Activated CD4-positive, alpha-beta T cell treated with anti-CD3 and anti-CD28 coated beads for 48 hours (primary cell): ENCODE data around the gene KCNH4.

Experiments used
- DNase-seq: peaks from one replicate; pipeline ENCODE4 v3.0.0-alpha.2; 2020

KCNH4 gene

DNA sequence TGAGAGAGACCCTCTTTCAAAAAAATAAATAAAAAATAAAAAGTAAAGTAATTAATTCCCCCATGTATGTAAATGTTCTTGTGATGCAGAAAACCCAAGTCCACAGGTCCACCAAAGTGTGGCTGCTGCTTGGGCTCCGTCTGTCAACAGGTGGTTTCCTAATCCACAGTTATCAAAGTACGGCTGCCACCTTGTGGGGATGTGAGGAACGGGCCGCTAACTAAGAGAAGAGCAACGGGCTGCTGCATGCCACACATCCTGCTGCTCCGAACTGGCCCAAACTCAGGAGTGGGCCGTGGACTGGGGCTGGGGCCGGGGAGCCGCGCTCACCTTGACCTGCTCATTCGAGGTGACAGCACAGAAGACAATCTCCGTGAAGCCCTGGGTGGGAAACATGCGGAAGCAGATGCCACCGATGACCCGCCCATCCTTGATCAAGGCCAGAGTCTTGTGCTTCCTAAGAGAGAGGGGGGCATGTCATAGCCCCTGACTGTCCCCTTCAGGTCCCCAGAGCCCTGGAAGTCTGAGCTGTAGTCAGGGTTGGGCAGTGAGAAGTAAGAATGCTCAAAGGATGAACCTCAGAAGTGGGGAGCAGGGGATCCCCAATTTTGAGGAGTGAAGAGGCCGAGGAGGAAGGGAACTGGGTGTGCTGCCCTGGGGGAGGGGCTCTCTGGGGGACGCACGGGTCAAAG is 64.1 kb downstream of the KCNH4 start:
- DNase-seq = peak; percentile 87

- DNase-seq = no peak
Measured at GRCh38 chr17:42114118-42114517, 66.8 kb downstream of the KCNH4 start.

DNA sequence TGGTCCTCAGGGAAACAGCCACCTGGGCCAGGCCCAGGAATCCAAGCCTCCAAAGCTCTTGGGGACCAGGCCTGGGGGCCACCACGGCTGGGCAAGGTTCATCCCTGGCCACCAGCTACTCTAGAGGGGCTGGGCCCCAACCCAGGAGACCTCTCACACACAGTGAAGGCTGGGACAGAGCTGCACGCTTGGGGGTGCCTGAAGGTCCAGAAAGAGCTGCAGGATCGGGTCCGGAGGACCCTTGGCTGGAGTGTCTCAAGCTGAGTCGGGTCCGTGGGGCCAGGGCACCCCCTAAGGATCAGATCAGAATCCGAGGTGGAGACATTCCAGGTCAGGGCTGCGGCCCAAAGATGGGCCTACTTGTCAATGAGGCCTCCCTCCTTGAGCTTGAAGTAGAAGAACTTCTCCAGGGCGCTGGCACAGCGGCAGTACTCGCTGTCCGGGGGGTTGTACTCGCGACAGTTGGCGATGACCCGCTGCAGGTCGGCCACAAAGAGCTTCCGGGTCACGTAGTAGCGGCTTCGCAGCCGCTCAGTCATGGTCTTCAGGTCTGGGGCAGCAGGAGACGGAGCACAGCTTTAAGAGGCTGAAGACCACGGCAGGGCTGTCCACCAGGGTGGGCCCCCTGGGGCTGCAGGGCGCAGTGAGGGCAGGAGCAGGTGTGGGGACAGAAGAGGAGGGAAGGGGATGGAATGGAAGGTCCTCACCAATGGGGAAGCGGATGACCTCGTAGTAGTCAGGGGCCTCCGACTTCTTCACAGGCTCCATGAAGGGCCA is 67.5 kb downstream of the KCNH4 start:
- no peak for DNase-seq

GRCh38 chr17:42112552-42113176 is 68.3 kb downstream of the KCNH4 start, which contains the start of gene DHX58:
DHX58 (minus strand) TSS chr17:42112714; CDS start chr17:42111892, 822 bp downstream.
- DNase-seq = peak; percentile 86

- DNase-seq = peak; percentile 47
Measured at GRCh38 chr17:42111871-42112551, 68.9 kb downstream of the KCNH4 start.

GRCh38 chr17:42111265-42111636 is 69.7 kb downstream of the KCNH4 start:
- DNase-seq = no peak

- DNase-seq = no peak
Measured at GRCh38 chr17:42110301-42111264, 70.4 kb downstream of the KCNH4 start.

DNA sequence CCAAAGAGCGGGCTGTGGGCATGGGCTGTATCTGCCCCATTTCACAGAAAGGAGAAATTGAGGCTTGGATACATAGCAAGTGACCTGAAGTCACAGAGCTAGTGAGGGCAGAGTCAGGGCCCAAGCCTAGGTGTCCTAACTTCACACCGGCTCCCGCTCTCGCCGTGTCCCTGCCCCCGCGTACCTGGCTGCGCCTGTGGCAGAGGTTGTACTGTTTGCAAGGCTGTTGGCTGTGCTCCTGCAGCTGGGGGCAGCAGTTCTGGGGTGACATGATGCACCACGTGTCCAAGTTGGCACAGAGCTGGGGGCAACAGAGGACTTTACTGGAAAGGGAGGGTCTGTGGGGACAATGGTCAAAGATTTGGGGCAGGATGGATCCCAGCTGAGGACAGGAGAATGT is 71.9 kb downstream of the KCNH4 start:
- DNase-seq = no peak

GRCh38 chr17:42107597-42108576 is 73.1 kb downstream of the KCNH4 start:
- peak; percentile 94 for DNase-seq

- no peak for DNase-seq
Measured at GRCh38 chr17:42107124-42107523, 73.8 kb downstream of the KCNH4 start.
